ENCODE data around the gene FGFR2. TPM values are rescaled to one million over a fixed set of nuclear protein-coding genes. Genes with fewer than 3 reads are reported as not detected.
"Not testable (repeated sequence)": the region's sequence is repeated elsewhere in the genome, so short reads cannot be mapped to it uniquely, and the experiment has no call there.

The FGFR2 gene
- total and polyA plus RNA-seq, 8 donors = 48.0 to 350 (median 278) TPM

GRCh38 chr10:121558238-121558637 is 40.0 kb downstream of the FGFR2 start:
- DNase-seq = peak in 1 of 4 donors; percentile 21
- H3K4me1 ChIP-seq = no peaks in the 10 kb centered on the region
- no peak for ATAC-seq
- no peaks in the 10 kb centered on the region for H3K9me3 ChIP-seq
- H3K36me3 ChIP-seq = no peaks in the 10 kb centered on the region
- no peaks in the 10 kb centered on the region for H3K27me3 ChIP-seq
- H3K4me3 ChIP-seq = no peak overlapping the region
- intact Hi-C loops (cut with DNase I) = no loop called here
- TF ChIP-seq CTCF (IDR thresholded peaks at IDR 0.05) = no peak
- no peak overlapping the region for H3K27ac ChIP-seq

DNA sequence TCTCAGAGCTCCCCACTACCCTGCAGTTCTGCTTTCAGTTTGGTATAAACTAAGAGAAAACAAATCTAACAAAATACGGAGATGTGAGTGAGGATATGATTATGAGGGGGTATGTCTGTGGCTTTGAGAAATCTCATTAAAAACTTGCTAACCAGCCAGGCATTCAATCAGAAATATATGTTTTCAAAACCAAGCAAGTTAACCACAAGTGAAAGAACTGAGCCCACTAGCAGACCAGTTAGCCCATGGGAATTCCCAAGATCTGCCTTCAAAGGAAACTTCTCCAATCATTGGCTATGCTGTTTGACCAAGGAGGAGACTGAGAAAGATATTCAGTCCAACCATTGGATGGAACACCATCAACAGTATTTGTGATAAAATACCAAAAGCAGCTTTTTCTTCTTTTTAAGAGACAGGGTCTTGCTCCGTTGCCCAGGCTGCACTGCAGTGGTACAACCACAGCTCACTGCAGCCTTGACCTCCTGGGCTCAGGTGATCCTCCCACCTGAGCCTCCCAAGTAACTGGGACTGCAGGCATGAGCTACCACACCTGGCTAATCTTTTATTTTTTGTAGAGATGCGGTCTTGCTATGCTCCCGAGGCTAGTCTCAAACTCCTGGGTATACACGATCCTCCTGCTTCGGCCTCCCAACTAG is 41.2 kb downstream of the FGFR2 start:
- ATAC-seq = no peak
- H3K27me3 ChIP-seq = no peaks in the 10 kb centered on the region
- no peak for TF ChIP-seq CTCF (IDR thresholded peaks at IDR 0.05)
- H3K4me3 ChIP-seq = no peak overlapping the region
- no peaks in the 10 kb centered on the region for H3K9me3 ChIP-seq
- no peak overlapping the region for H3K27ac ChIP-seq
- H3K36me3 ChIP-seq = no peaks in the 10 kb centered on the region
- no peaks in the 10 kb centered on the region for H3K4me1 ChIP-seq
- no peak for DNase-seq
- intact Hi-C loops (cut with DNase I) = no loop called here

DNA sequence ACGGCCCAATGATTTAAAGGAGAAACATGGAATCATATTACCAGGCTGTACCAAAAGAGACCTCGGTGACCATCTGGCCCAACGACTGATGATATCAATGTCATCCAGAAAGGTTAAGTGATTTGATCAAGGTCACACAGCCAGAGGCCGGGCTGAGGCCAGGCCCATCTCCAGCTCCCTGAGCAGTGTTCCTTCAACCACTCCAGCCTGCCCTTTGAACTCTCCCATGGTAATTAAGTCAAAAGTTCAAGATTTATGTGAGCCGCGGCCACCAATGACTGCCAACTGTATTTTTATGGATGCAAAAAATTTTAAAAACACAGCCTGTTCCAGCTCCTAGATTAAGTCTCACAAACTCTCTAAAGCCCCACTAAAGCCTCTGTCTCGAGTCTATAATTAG is 41.8 kb downstream of the FGFR2 start:
- intact Hi-C loops (cut with DNase I) = no loop called here
- no peak for TF ChIP-seq CTCF (IDR thresholded peaks at IDR 0.05)
- no peaks in the 10 kb centered on the region for H3K4me1 ChIP-seq
- no peak overlapping the region for H3K27ac ChIP-seq
- H3K27me3 ChIP-seq = no peaks in the 10 kb centered on the region
- ATAC-seq = no peak
- H3K36me3 ChIP-seq = no peaks in the 10 kb centered on the region
- H3K4me3 ChIP-seq = no peak overlapping the region
- DNase-seq = no peak
- H3K9me3 ChIP-seq = no peaks in the 10 kb centered on the region

- DNase-seq; H3K27ac ChIP-seq; H3K9me3 ChIP-seq; H3K36me3 ChIP-seq; intact Hi-C loops (cut with DNase I); H3K27me3 ChIP-seq; H3K4me3 ChIP-seq; H3K4me1 ChIP-seq; ATAC-seq: not testable (repeated sequence)
Measured at GRCh38 chr10:121554916-121555315, 43.3 kb downstream of the FGFR2 start.

DNA sequence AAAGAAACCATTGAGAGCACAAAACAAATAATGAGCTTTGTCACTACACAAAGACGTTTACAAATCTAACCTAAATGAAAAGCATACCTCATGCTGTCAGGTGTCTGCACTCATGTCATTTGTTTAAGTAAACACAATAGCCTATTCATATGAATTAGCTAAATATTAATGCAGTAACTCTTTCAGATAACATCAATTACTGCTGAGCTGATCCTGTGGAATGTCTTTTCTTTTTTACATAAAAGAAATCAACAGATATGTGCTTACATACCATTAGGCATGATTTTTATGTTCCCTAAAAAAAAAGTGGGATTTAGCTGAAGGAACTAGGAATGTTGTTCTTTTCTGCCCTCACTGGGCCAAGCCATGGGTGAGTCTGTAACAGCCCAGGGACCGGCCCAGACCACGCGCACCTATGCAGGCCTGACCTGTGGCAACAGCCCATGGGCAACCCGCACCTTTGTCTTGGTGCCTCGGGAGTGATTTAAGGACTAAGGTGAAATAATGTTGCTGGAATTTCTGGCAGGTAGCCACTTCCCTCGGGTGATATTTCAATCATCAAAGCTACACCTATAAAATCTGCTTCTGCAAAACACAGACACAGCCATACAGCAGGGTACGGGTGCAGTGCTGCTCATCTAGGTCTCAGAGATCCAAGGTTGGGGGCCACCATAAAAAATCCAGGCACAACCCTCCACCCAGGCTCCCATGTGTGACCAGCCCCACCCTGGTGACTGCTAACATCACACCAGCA is 44.6 kb downstream of the FGFR2 start:
- DNase-seq (peak in 3 of 4 donors; percentile 25 to 82 (median 45)), ATAC-seq (peak; percentile 86)
- H3K27ac ChIP-seq = peak overlapping the region in 1 of 2 donors; percentile 45
- no peak for TF ChIP-seq CTCF (IDR thresholded peaks at IDR 0.05)
- H3K27me3 ChIP-seq = no peaks in the 10 kb centered on the region
- H3K4me3 ChIP-seq = no peak overlapping the region
- H3K4me1 ChIP-seq = no peaks in the 10 kb centered on the region
- intact Hi-C loops (cut with DNase I) = no loop called here
- H3K36me3 ChIP-seq = no peaks in the 10 kb centered on the region
- peaks cover 0 to 4% of the 10 kb centered on the region in 2 donors for H3K9me3 ChIP-seq

Measured in left lung (tissue), 10 donors.